TTC549 (cell line): ENCODE results near the gene TRPM1.
"Not testable (repeated sequence)": the region's sequence is repeated elsewhere in the genome, so short reads cannot be mapped to it uniquely, and the experiment has no call there.

Source experiments
- FAIRE-seq: peaks from 2 replicates; lab custom pipeline; 2012; peaks lifted over from hg19 to GRCh38; lab: Jason Lieb, UNC

The TRPM1 gene

DNA sequence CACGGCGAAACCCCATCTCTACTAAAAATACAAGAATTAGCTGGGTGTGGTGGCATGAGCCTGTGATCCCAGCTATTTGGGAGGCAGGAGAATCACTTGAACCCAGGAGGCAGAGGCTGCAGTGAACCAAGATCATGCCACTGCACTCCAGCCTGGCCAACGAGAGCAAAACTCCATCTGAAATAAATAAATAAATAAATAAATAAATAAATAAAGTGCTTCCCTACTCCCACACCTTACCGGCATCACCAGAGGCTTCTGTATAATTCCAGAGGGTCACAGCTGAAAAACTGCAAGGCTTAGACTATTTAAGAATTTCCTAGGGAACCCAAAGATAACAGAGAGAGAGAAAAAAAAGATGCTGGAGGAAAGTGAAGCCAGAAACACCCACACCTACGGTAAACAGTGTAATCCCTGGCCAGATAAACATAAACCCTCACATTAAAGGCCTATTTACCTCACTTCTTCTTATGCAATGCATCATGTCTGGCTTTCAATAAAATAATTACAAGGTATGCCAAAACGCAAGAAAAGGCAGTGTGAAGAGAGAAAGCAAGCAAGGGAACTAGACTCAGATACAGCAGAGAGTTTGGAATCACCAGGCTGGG is 15.0 kb upstream of the TRPM1 start:
- FAIRE-seq = no peak

DNA sequence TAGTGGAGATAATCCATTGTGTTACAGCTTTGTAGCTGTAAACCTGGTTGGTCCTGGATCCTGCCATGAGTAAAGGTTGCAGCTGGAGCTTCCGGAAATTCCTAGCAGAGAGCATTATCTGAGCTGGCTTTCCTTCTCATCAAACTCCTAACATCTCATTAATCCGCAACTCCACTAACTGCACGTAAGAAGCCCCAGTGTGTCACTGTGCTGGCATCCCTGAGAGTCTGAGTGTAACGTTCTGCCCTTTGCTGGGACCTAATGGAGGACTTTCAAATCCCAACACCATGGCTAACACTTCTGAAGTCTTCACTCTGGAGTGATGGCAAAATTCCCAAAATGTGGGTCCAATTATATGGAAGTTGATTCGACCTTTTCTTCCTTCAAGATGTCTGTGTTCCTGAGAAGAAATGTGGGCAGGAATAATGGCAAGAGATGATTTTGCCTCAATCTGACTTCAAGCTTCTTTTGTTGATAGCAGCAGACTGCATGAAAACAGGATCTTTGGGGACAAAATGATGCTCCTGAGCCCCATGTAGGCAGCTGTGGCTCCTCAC is 9.6 kb upstream of the TRPM1 start:
- no peak for FAIRE-seq

DNA sequence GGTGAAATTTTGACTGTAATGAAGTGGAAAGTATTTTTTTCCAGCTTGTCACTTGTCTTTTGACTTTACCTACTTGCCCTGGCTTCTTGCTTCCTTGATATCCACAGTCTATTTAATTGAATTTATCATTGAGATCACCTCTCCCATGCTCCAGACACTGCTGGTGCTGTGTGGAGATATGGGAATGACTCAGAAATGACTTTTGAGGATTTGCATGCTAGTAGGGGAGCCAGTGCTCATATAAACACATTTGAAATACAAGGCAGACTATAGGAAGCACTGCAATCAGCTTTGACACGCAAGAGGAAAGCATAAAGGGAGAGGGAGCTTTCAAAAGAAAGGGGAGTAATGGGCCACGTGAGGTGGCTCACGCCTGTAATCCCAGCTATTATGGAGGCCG is 7.3 kb upstream of the TRPM1 start:
- FAIRE-seq = no peak

DNA sequence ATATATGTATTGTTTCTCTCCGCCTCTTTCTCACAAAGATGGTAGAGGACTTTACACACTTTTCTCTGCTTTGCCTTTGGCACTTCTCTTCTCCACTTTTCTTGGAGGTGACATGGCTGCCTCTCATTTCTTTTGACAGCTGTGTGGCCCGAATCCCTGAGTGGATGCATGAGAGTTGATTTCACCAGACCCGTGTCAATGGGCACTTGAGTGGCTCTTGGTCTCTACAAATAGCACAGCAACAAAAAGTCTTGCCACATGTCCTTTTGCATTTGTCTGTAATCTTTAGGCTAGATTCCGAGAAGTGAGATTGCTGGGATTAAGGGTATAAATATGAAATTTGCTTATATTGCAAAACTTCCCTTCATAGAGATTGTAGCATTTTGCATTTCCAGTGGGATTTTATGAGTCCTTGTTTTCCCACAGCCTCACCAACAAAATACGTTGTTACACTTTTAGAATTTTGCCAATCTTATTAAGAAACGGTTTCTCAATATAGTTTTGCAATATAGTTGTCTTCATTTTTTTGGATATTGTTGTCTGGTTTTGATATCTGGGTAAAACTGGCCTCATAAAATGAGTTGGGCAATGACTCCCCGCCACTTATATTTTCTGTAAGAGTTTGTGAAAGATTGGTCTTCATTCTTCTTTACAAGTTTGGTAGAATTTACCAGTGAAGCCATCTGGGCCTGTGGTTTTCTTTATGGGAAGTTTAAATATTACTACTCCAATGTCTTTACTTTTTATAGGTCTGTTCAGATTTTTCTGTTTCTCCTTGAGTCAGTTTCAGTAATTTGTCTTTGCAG is 5.2 kb upstream of the TRPM1 start:
- FAIRE-seq = no peak

DNA sequence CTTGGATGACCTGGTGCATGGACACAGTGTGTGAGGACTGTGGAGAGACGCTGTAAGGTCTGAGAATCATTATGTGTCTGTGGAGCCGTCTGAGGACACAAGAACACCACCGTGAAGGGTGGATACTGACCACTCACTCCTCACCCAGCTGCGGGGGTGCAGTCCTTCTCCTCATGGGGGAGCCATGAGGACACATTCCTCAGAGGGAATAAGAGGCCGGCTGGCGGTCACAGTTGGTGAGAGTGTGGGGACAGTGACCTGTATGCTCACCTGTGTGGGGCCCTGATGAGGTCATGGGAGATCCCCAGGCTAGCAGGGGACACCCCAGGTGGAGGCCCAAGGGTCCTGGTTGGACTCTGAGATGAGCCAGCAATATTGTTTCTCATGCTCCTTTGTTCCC is 2.5 kb upstream of the TRPM1 start:
- FAIRE-seq = no peak

DNA sequence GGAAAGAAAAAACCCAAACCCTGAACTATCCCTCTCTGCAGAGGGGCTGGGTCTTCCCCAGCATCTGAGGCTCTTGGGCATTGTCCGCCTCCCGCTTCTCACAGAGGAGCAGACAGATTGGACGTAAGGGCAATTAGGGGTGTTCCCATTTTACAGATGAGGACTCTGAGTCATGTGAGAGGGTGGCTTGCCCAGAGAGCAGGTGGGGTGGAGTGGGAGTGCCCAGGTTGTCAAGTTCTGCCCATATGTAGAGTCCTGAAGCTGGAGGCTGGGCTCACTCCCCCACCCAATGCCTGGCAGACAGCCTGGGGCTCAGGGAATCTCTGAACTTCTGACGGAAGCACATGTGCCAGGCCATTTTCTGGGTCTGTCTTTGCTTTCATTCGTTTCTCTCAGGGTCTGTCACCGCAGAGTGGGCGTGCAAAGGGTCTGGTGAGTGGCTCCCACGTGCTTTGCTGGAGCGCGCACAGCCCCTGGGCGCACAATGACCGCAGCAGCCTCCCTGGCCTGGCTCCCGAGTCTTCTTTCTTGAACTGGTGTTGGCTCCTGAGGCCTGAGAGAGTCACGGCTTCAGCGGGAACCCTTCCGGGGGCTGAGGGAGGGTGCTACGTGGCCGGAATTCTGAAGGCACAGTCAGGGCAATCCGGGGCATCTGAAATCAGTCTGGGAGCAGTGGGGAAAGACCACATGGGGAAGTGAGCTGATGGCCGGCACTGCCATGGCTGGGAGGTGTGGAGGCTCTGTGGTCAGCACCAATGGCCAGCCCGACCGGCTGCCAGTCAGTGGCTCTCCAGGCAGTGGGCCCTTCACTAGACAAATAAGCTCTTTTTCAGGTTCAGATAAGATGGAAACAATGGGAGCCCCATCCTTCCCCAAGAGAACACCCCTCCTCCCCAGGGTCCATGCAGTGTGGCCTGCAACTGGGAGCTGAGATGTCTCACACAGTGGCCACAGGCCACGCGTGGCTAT is 1.1 kb upstream of the TRPM1 start:
- FAIRE-seq = no peak

DNA sequence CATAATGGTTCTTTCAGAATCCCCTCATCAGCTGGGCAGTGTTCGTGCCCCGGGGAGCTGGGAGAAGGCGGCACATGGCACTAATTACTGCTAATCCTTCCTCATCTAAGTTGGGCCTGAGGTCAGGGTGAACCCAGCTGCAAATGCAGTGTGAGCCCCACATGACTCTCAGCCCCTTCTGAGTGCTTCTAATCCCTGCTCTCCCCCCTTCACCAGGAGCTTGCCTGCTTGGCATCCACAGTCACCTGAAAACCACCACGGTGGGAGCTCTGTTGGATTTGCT is 455 bp upstream of the TRPM1 start:
- FAIRE-seq = no peak

DNA sequence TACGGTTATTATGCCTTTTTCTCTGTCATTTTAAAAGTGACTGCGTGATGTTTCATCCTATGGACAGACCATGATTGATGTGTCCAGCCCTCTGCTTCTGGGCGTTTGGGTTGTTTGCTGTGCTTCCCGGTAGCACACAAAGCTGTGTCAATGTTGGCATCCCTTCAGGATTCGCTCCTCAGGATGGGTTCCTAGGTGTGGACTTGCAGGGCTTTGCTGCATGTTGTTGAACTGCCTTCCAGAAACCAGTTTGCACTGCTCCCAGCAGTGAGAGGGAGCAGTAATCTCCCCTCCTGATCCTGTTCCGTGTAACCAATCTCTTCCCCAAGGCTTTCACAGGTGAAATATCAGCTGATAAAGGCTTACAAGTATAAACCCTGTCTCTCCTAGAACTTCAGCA is 787 bp downstream of the TRPM1 start:
- no peak for FAIRE-seq

DNA sequence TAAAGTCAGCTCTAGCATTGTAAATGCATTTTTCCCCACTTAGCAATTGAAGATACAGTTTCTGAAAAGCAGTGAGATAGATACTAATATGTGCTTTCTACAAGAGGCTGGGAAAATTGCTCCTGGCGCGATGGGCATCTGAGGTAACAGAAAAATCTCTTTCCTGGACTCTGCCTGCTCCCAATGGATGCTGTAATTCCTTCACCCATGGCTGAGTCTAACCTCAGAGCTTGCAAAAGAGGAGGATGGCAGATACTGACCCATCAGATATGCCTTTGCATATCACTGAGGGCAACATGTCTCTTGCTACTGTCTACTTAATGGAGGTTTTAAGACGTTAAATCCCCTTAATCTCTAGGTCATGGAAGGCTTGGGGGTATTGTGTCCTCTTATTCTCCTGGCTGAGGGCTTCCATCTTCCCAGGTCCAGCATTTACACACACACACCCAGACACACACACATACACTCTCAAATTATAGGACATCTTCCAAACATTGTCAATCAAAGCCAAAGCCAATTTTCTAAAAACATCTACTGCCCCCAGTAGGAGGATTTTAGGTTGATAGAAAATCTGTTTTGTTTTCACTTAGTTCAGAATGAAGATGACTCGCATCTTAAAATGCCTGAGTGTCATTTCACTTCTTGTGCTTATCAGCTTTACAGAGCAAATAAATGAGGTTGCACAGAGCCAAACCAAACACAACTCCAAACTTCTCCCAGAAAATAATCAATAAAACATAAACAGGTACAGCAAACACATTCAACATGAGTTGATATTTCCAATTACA is 2.4 kb downstream of the TRPM1 start:
- no peak for FAIRE-seq

DNA sequence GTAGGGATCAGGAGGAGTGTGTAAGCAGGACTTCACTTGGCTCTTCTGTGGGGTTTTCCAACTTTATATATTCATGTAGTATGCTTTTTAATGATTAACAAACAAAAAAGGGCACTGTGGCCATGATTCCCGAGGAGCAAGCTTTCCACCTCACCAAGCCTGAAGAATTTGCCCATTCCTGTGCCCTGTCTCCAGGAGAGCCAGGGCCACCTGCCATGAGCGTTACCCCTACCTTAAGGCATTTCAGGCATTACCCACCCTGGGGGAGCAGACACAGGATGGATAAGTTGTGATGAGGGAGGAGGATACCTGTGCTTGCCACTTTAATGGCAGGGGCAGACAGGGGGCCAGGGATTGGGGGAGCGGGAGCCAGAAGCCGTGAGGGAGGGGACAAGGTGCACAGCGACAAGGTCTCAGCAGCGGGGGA is 3.0 kb downstream of the TRPM1 start:
- no peak for FAIRE-seq

DNA sequence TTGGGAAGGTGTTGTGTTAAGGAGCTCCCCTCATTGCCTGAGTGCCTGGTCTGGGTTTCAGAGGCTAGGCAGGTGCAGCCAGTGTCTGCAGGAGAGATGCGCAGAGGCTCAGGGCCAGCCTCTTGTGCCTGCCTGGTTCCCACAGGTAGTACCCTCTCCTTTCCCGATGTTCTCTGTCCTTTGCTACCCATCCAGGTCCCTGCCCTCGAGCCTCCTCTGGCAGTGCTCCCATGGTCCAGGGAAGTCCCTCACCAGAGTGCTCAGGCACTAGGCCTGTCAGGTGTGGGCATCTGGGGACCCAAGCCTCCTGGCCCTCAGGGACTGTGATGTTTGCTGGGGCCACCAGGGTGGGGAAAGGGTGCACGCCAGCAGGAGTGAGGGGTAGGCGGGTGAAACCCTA is 5.0 kb downstream of the TRPM1 start:
- no peak for FAIRE-seq

DNA sequence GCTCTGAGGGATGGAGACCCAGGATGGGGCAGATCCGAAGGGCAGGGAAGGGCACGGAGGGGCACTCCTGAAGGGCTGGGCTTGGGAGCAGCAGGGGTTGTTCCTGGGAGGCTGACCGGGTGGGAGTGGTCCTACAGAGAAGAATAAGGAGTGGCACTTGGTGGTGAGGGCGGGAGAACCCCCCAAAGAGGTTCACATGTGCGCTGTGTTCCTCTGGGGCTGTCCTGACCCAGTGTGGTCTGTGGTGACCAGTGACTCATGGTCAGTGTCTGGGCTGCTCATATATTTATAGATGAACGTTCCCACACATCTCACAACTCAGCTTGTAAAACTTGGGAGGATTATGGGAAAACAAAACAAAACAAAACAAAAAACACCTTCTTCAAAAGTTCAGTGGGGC is 10.0 kb downstream of the TRPM1 start:
- no peak for FAIRE-seq

DNA sequence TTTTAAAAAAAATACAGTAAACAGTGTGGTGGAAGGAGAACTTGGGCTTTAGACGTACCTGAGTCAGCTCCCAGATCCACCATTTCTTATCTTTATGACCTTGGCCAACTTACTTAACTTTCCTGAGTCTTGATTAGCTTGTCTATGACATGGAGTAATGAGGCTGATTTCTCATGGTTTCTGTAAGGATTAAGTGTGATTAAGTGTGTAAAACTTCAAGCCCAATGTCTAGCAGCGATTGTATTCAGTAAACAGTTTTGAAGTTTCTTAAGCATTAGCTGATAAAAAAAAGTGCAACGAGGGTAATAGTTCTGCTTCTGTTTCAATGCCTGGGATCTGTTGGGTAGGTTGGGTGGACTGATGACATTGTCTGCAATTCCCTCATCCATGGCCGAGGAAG is 10.8 kb downstream of the TRPM1 start:
- FAIRE-seq = no peak

DNA sequence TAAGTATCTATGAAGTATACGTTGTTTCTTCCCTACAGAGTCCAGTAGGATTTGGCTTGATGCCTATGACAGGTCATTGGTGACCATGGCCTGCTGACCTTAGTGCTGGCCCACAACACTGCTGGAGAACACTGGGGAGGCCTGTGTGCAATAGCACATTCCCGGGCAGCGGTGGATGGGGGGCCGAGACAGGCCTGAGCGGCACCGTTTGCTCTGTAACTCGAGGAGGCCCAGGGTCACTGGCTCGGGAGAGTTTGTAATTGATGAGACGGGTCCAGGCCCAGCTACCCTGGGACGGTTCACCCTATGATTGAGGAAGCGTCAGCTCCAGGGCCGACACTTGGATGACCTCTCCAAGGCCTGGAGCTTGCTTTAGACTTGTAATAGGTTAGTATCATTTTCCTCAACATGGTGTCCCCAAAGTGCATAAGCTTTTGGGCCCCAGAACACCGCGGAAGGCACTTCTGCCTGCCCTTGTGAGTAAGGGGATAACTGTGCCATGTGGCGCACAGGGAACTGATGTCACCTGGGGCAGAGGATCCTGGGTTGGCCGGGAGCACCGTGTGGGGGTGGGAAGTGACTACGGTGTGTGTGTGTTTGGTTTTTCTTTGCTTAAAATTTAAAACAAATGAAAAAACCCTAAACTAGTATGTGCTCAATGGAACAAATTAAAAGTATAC is 12.0 kb downstream of the TRPM1 start:
- no peak for FAIRE-seq

DNA sequence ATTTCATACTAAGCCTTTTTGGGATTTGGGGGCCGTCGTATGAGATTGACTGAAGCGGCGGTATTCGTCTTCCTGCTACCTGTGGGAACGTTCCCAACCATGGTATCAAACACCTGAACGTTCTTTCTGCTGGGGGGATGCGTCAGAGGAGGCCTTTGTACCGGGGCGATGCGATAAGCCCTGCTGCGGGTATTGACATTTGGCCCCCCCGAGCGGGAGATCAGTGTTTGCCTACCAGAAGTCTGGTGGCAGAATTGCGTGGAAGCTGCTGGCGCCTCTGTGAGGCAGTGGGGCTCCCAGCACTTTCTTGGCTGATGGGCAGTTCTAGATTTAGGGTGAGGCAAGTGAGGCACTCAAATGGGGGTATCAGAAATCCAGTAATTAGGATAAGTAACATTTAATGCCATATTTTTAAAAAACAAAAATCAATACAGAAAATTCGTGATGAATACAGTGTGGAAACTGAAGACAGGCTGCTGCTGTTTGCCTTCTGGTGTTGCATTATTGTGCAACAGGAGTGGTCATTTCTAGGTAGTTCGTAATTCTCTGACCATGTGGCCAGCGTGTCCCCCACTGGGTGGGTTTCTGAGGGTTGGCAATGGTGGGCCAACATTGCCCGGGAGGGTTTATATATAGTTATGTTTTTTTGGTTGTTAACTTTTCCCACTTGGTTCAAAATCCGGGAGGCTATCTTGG is 12.7 kb downstream of the TRPM1 start:
- FAIRE-seq = no peak

DNA sequence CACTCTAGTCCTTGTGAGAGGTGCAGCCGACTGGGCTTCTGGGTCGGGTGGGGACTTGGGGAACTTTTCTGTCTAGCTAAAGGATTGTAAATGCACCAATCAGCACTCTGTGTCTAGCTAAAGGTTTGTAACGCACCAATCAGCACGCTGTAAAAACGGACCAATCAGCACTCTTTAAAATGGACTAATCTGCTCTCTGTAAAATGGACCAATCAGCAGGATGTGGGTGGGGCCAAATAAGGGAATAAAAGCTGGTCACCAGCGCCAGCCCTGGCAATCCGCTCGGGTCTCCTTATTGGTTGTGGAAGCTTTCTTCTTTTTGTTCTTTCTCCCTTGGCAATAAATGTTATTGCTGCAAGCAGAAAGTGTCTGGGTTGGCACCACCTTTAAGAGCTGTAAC is 13.5 kb downstream of the TRPM1 start:
- FAIRE-seq = not testable (repeated sequence)

DNA sequence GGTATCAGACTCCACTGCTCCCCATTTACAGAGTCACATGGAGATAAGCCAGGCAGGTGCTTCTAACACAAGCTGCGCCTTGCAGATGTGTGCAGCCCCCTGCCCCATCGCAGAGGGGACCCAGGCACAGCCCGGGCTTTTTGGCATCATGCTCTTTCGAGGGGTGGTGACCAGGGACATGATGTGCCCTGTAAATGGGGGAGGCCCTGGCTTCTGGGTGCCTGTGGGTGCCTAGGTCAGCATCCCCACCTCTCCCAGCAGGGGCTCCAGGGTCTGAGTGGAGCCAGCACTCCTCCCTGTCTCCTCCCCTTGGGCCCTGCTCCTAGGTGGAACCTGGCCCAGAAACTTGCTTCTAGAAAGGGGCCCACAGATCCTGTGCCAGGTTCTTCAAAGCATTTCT is 15.2 kb downstream of the TRPM1 start:
- no peak for FAIRE-seq

DNA sequence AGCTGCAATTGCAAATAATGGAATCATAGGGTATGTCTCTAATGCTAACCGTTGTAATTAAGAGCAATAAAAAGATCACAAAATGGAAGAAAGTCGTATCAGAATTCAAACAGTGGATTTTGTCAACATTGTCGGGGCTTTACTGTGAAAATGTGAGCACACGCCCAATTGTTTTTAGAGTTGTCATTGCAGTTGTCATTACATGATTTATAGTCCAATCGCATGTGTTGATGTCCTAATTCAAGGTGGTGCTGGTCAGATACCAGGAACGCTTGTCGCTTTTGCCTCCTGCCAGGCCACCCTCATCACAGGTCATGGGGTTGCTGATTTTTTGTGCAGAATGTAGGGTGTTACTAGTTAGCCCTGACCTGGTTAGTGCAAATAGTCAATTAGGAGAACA is 16.2 kb downstream of the TRPM1 start:
- no peak for FAIRE-seq

DNA sequence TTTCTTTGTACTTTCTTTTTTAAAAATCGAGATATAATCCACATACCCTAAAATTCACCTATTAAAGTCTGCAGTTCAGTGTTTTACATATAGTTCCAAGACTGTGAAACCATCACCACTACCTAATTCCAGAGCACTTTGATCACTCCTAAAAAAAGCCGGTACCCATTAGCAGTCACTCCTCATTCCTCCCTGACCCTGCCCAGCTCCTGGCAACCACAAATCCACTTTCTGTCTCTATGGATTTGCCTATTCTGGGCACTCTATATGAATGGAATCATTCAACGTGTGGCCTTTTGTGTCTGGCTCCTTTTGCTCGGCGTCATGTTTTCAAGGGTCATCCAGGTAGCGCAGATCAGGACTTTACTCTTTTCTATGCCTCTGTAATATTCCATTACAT is 17.3 kb downstream of the TRPM1 start:
- no peak for FAIRE-seq

DNA sequence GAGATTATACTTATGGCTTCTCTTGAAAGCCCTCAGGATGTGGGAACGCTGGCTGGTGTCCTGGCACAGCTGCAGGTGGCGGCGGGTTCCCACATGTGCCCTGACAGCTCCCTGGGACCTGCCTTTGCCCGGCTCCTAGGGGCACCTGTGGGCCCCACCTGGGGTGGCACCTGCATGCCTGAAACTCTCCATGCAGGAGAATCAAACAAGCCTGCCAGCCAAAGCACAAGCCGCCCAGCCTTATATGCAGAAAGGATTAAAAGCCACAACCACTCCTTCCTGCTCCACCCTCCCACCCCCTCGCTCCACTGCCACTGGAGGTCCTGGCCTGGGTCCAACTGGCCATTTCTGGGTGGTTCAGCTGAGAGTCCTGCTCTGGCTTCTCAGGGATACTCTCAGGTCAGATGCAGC is 18.1 kb downstream of the TRPM1 start:
- FAIRE-seq = no peak
